ENCODE results near the gene SCN10A. TPM values are rescaled to one million over a fixed set of nuclear protein-coding genes. Genes with fewer than 3 reads are reported as not detected.

The SCN10A gene
- total RNA-seq, 2 donors from 2014 or later: not detected

DNA sequence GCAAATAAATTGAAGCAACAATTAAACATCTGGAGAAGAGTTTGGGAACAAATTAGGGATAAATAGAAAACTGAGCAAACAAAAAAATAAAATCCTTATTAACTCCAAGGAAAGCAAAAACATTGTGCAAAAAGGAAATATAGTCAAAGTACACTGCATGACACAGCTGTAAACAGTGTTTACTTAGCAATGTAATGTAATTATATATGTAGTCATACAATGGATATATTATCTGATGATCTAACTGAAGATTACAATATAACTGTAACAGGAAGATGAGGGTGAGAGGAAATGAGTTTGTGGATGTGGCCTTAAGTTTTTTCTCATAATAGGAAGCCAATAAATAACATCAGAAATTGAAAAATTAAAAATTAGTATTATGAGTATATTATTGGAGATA is 42.5 kb downstream of the SCN10A start:
- Mint-ChIP-seq H3K4me3 (no peak overlapping the region), H3K4me1 (no peaks in the 10 kb centered on the region), H3K27ac (no peak overlapping the region), H3K27me3 (ENCODE audit: insufficient read depth) (peaks cover 55% of the 10 kb centered on the region), H3K36me3 (ENCODE audit: low read depth) (no peaks in the 10 kb centered on the region), H3K9me3 (peaks cover 15% of the 10 kb centered on the region)
- Histone ChIP-seq H3K4me1 (ENCODE audit: control insufficient read depth, insufficient read depth, low read length) (no peaks in the 10 kb centered on the region), H3K9ac (ENCODE audit: extremely low read depth, low read length, poor library complexity, severe bottlenecking) (no peak overlapping the region), H3K4me3 (ENCODE audit: low read length) (no peak overlapping the region), H3K9me3 (ENCODE audit: control insufficient read depth, low read length) (peaks cover 14% of the 10 kb centered on the region), H3K36me3 (ENCODE audit: control insufficient read depth, insufficient read depth, low read length) (no peaks in the 10 kb centered on the region), H3K27ac (ENCODE audit: low read depth, low read length) (no peak overlapping the region), H3K27me3 (ENCODE audit: control insufficient read depth, insufficient read depth, low read length, poor library complexity, severe bottlenecking) (peaks cover 60% of the 10 kb centered on the region)
- no peak for DNase-seq
- TF ChIP-seq, protein P1, sequence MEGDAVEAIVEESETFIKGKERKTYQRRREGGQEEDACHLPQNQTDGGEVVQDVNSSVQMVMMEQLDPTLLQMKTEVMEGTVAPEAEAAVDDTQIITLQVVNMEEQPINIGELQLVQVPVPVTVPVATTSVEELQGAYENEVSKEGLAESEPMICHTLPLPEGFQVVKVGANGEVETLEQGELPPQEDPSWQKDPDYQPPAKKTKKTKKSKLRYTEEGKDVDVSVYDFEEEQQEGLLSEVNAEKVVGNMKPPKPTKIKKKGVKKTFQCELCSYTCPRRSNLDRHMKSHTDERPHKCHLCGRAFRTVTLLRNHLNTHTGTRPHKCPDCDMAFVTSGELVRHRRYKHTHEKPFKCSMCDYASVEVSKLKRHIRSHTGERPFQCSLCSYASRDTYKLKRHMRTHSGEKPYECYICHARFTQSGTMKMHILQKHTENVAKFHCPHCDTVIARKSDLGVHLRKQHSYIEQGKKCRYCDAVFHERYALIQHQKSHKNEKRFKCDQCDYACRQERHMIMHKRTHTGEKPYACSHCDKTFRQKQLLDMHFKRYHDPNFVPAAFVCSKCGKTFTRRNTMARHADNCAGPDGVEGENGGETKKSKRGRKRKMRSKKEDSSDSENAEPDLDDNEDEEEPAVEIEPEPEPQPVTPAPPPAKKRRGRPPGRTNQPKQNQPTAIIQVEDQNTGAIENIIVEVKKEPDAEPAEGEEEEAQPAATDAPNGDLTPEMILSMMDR (conservative IDR thresholded peaks at IDR 0.05): no peak

DNA sequence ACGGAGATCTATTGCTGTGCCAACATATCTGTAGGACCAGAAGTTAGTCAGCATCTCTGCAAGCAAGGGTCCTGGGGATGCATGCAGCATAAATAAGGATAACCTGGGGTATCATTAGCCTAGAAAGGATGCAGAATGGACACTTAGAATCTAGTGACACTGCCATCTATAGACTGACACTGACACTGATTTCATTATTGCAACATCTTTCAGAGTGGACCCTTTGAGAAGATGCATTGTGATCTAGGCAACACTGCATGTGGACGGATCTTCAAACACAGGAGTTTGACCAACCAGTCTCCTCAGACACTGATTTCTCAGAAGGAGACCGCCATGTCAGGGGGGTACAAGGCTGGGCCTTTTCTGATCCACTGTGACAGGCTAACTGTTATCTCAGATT is 52.4 kb downstream of the SCN10A start:
- DNase-seq: no peak
- Histone ChIP-seq H3K27ac (ENCODE audit: low read depth, low read length) (no peak overlapping the region), H3K36me3 (ENCODE audit: control insufficient read depth, insufficient read depth, low read length) (no peaks in the 10 kb centered on the region), H3K4me1 (ENCODE audit: control insufficient read depth, insufficient read depth, low read length) (no peaks in the 10 kb centered on the region), H3K27me3 (ENCODE audit: control insufficient read depth, insufficient read depth, low read length, poor library complexity, severe bottlenecking) (peaks cover 76% of the 10 kb centered on the region), H3K9me3 (ENCODE audit: control insufficient read depth, low read length) (peaks cover 33% of the 10 kb centered on the region), H3K4me3 (ENCODE audit: low read length) (no peak overlapping the region), H3K9ac (ENCODE audit: extremely low read depth, low read length, poor library complexity, severe bottlenecking) (no peak overlapping the region)
- Mint-ChIP-seq H3K27me3 (ENCODE audit: insufficient read depth) (peaks cover 67% of the 10 kb centered on the region), H3K27ac (no peak overlapping the region), H3K9me3 (peaks cover 30% of the 10 kb centered on the region), H3K4me1 (no peaks in the 10 kb centered on the region), H3K4me3 (no peak overlapping the region), H3K36me3 (ENCODE audit: low read depth) (no peaks in the 10 kb centered on the region)
- TF ChIP-seq, protein P1 (conservative IDR thresholded peaks at IDR 0.05): no peak
- 54 to 73% methylated on average over 1 to 3 of the region's 3 CpGs for WGBS, 2 experiments (ENCODE audit: insufficient coverage in 1 of 2, insufficient read length in 1 of 2)

DNA sequence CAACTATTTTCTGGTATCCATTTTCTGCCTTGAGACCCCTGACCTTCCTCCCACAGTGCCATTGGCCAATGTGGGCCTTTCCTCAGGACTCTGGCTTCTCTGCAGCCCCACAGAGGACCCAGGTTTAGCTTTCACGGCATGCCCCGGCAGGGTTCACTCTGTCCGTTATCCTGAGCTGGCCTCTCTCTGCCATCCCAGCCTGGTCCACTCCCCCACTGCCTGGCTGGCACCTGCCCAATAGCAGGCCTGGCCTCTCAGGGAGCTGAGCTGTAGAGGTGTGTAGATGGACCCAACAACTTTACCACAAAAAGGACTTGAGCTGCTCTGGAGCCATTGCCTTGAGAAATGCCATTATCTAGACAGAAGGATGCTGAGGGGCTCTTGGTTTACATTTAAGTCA is 57.5 kb downstream of the SCN10A start:
- no peak for DNase-seq
- H3K9me3 Mint-ChIP-seq: peaks cover 4% of the 10 kb centered on the region
- Histone ChIP-seq H3K36me3 (ENCODE audit: control insufficient read depth, insufficient read depth, low read length) (no peaks in the 10 kb centered on the region), H3K4me1 (ENCODE audit: control insufficient read depth, insufficient read depth, low read length) (no peaks in the 10 kb centered on the region), H3K9me3 (ENCODE audit: control insufficient read depth, low read length) (peaks cover 6% of the 10 kb centered on the region), H3K4me3 (ENCODE audit: low read length) (no peak overlapping the region), H3K27ac (ENCODE audit: low read depth, low read length) (no peak overlapping the region), H3K9ac (ENCODE audit: extremely low read depth, low read length, poor library complexity, severe bottlenecking) (no peak overlapping the region), H3K27me3 (ENCODE audit: control insufficient read depth, insufficient read depth, low read length, poor library complexity, severe bottlenecking) (peaks cover 85% of the 10 kb centered on the region)
- H3K27ac Mint-ChIP-seq: no peak overlapping the region
- peaks cover 56% of the 10 kb centered on the region for H3K27me3 Mint-ChIP-seq (ENCODE audit: insufficient read depth)
- H3K4me3 Mint-ChIP-seq: no peak overlapping the region
- no peaks in the 10 kb centered on the region for H3K4me1 Mint-ChIP-seq
- WGBS, 2 experiments (ENCODE audit: insufficient coverage in 1 of 2, insufficient read length in 1 of 2): 76% methylated on average over 3 of the region's 3 CpGs; no CpG with 5 or more reads in 1 of the 2 experiments
- H3K36me3 Mint-ChIP-seq (ENCODE audit: low read depth): no peaks in the 10 kb centered on the region
- TF ChIP-seq, protein P1 (conservative IDR thresholded peaks at IDR 0.05): no peak

Measured in endodermal cell (in vitro differentiated cells).